Left colon (tissue), 2 donors: Measurements from ENCODE around the gene SPTBN4. TPM values are rescaled to one million over a fixed set of nuclear protein-coding genes. Genes with fewer than 3 reads are reported as not detected.
"Not testable (repeated sequence)": the region's sequence is repeated elsewhere in the genome, so short reads cannot be mapped to it uniquely, and the experiment has no call there.

ENCODE experiments used
- ATAC-seq: fragments of 200-7000 bp; cut with Tn5 transposase; one replicate; pipeline ENCODE4 v1.9.1; 2020; ENCODE audit warnings: mild to moderate bottlenecking, moderate library complexity
- DNase-seq, 2 donors: peaks; one replicate each; pipeline ENCODE4 v3.0.0-alpha.2; 2020
- intact Hi-C, 2 donors: fragments of 100-400 bp; cut with DNase I in 1 of 2; cut with micrococcal nuclease in 1 of 2; formaldehyde crosslinking; loops; one replicate each; pipeline versions ENCODE4 v1.11.2 to v1.14.0; 2022; cut with DNase I, micrococcal nuclease
- long read RNA-seq: library from polyadenylated mRNA; unstranded; transcript quantifications from one replicate; pipeline ENCODE4 v2.0.0, GENCODE V29; 2021
- total RNA-seq, 2 donors: library from RNA; stranded (reverse); fragmentation: NEBNext Ultra II Directional; extraction: Animal tissue kit (Norgen Biotek cat#: 25700); gene quantifications; one replicate each; pipeline ENCODE4 v1.2.1, GENCODE V29; 2021
- donor health status: DM: no; HTN: no; CAD: no.
- donor health status: DM: yes; HTN: yes; CAD: no.

SPTBN4 gene
- 1 to 10 TPM in 1 of 2 donors, under 1 TPM in 1; 0.15 to 1.2 TPM for total RNA-seq
- long read RNA-seq, partial matches to known transcripts, result 0 of 1 reads
- long read RNA-seq, other reads (novel, unspliced or antisense), result 1 of 1 reads

GRCh38 chr19:40466985-40467734 is at the start of gene SPTBN4:
Gene SPTBN4 (plus strand): TSS chr19:40467001. CDS start chr19:40472622, 5,621 bp downstream.
- ATAC-seq, result no peak
- intact Hi-C loops, result loop anchor here in 1 of 2 donors (10.0 kb wide), 1 partner anchor 162 kb away; no protein-coding TSS in a partner anchor
- peak in 1 of 2 donors; percentile 24 for DNase-seq

- DNase-seq, result no peak
- no peak for ATAC-seq
- intact Hi-C loops, result no loop called here
These were observed 49.2 kb upstream of the SPTBN4 start for GRCh38 chr19:40417643-40417981.

GRCh38 chr19:40418040-40418439 is 48.8 kb upstream of the SPTBN4 start:
- ATAC-seq (no peak), DNase-seq (no peak)
- intact Hi-C loops, result no loop called here

GRCh38 chr19:40419066-40419612 is 47.7 kb upstream of the SPTBN4 start:
- ATAC-seq (no peak), DNase-seq (no peak)
- intact Hi-C loops, result no loop called here

- intact Hi-C loops, result no loop called here
- DNase-seq, result no peak
- no peak for ATAC-seq
These were observed 47.0 kb upstream of the SPTBN4 start for GRCh38 chr19:40419780-40420179.

- intact Hi-C loops, result no loop called here
- no peak for ATAC-seq
- DNase-seq, result no peak
These were observed 46.4 kb upstream of the SPTBN4 start for GRCh38 chr19:40420451-40420765.

- peak; percentile 80 for ATAC-seq
- intact Hi-C loops, result no loop called here
- peak; percentile 94 for DNase-seq
These were observed 45.7 kb upstream of the SPTBN4 start for GRCh38 chr19:40420766-40421765.

GRCh38 chr19:40421993-40422747 is 44.6 kb upstream of the SPTBN4 start:
- DNase-seq (no peak), ATAC-seq (no peak)
- intact Hi-C loops, result no loop called here

GRCh38 chr19:40422748-40423566 is 43.8 kb upstream of the SPTBN4 start:
- ATAC-seq (no peak), DNase-seq (peak in 1 of 2 donors; percentile 15)
- intact Hi-C loops, result no loop called here

GRCh38 chr19:40423938-40424337 is 42.9 kb upstream of the SPTBN4 start:
- no peak for ATAC-seq

GRCh38 chr19:40424637-40425449 is 42.0 kb upstream of the SPTBN4 start:
- ATAC-seq, result no peak
- intact Hi-C loops, result no loop called here
- peak in 1 of 2 donors; percentile 30 for DNase-seq

More at GRCh38 chr19:40423938-40424337, 42.9 kb upstream of the SPTBN4 start:
- DNase-seq, result peak in 1 of 2 donors; percentile 18
- intact Hi-C loops, result no loop called here

- intact Hi-C loops, result no loop called here
- ATAC-seq (peak; percentile 81), DNase-seq (peak; percentile 100)
These were observed 41.1 kb upstream of the SPTBN4 start, which contains the start of gene SERTAD1 for GRCh38 chr19:40425450-40426287. Gene SERTAD1 (minus strand): TSS chr19:40425992. CDS start chr19:40423546, 2,446 bp downstream.

GRCh38 chr19:40428197-40428596 is 38.6 kb upstream of the SPTBN4 start:
- intact Hi-C loops, ATAC-seq: not testable (repeated sequence)

GRCh38 chr19:40430242-40430641 is 36.6 kb upstream of the SPTBN4 start:
- intact Hi-C loops, ATAC-seq, DNase-seq: not testable (repeated sequence)

More at GRCh38 chr19:40428197-40428596, 38.6 kb upstream of the SPTBN4 start:
- not testable (repeated sequence) for DNase-seq

- no peak for ATAC-seq
- intact Hi-C loops, result no loop called here
- DNase-seq, result no peak
These were observed 35.1 kb upstream of the SPTBN4 start for GRCh38 chr19:40431698-40432097.

GRCh38 chr19:40432760-40433159 is 34.0 kb upstream of the SPTBN4 start:
- ATAC-seq, intact Hi-C loops, DNase-seq: not testable (repeated sequence)
